ENCODE measurements around the gene ZNF827. TPM values are rescaled to one million over a fixed set of nuclear protein-coding genes. Genes with fewer than 3 reads are reported as not detected.

Gene ZNF827
- total RNA-seq, 1 experiment from 2014 or later = 29.4 TPM

GRCh38 chr4:145769450-145770037, 169.1 kb downstream of the ZNF827 start:
- Mint-ChIP-seq H3K36me3 (ENCODE audit: insufficient read depth in 1 of 3, low read depth in 3 of 3) (peaks cover 36 to 67% (median 63%) of the 10 kb centered on the region in 3 experiments), H3K27ac (peak overlapping the region in 1 of 3 experiments; percentile 84; a peak in 1 of 7 replicates), H3K4me3 (no peak overlapping the region), H3K9me3 (no peaks in the 10 kb centered on the region), H3K27me3 (ENCODE audit: low read depth) (no peaks in the 10 kb centered on the region), H3K4me1 (0 out of 4 replicates have a peak, but pooled peaks cover 0 to 1% of the 10 kb centered on the region in 2 experiments)
- H4K5ac ChIP-seq (ENCODE audit: insufficient read length, low read depth, low read length) = no peak overlapping the region
- H4K20me1 ChIP-seq (ENCODE audit: control insufficient read depth, insufficient read depth, insufficient read length) = peaks cover 3% of the 10 kb centered on the region
- no peak overlapping the region for H3K14ac ChIP-seq (ENCODE audit: insufficient read depth, low read length)
- no peak overlapping the region for H3K9ac ChIP-seq (ENCODE audit: extremely low read depth, insufficient read length, low read length)
- no peak overlapping the region for H2AFZ ChIP-seq (ENCODE audit: low read length)
- H3K27me3 ChIP-seq (ENCODE audit: insufficient read depth, low read length) = no peaks in the 10 kb centered on the region
- no peak overlapping the region for H3K4me2 ChIP-seq (ENCODE audit: insufficient read depth, insufficient read length, low read length)
- H2BK20ac ChIP-seq (ENCODE audit: low read depth, low read length, poor library complexity, severe bottlenecking) = no peak overlapping the region
- no peaks in the 10 kb centered on the region for H3K23me2 ChIP-seq (ENCODE audit: insufficient read length, low read depth, low read length, poor library complexity, severe bottlenecking)
- no peak overlapping the region for H2BK5ac ChIP-seq (ENCODE audit: insufficient read length, low read length)
- H3K4ac ChIP-seq (ENCODE audit: low read depth, low read length) = no peak overlapping the region
- no peak overlapping the region for H4K91ac ChIP-seq (ENCODE audit: insufficient read length, low read depth, low read length)
- H3K9me3 ChIP-seq (ENCODE audit: control insufficient read depth, low read depth, low read length) = no peaks in the 10 kb centered on the region
- H2BK15ac ChIP-seq (ENCODE audit: low read depth, low read length) = no peak overlapping the region
- H3K79me2 ChIP-seq (ENCODE audit: insufficient read depth, low read length) = no peaks in the 10 kb centered on the region
- no CpG with 5 or more reads among the region's 2 CpGs for WGBS (ENCODE audit: extremely low coverage, insufficient read length, low lambda C conversion rate)
- H3T11ph ChIP-seq (ENCODE audit: low read length) = no peak overlapping the region
- H2BK12ac ChIP-seq (ENCODE audit: insufficient read length, low read depth, low read length) = no peak overlapping the region
- H4K8ac ChIP-seq (replicated peaks; ENCODE audit: insufficient read length, low read depth, low read length) = no peak overlapping the region
- no peak overlapping the region for H2AK5ac ChIP-seq (ENCODE audit: insufficient read length, low read length)
- no peak overlapping the region for H3K56ac ChIP-seq (ENCODE audit: insufficient read length, low read depth, low read length)
- H3K18ac ChIP-seq (ENCODE audit: insufficient read length, low read depth, low read length) = no peak overlapping the region
- H3K79me1 ChIP-seq (ENCODE audit: insufficient read depth, low read depth, low read length, poor library complexity, severe bottlenecking) = no peaks in the 10 kb centered on the region
- no peak overlapping the region for H3K23ac ChIP-seq (ENCODE audit: insufficient read length, low read depth, low read length)
- H3K4me1 ChIP-seq (ENCODE audit: insufficient read depth, low read length) = no peaks in the 10 kb centered on the region
- DNase-seq = no peak
- H2BK120ac ChIP-seq (ENCODE audit: low read depth, low read length, poor library complexity, severe bottlenecking) = no peak overlapping the region
- TF ChIP-seq CTCF (conservative IDR thresholded peaks at IDR 0.05) = no peak
- H3K27ac ChIP-seq (ENCODE audit: insufficient read length, low read depth, low read length) = no peak overlapping the region

All from H9 (cell line).